ENCODE measurements around the gene IL1F10. TPM values are rescaled to one million over a fixed set of nuclear protein-coding genes. Genes with fewer than 3 reads are reported as not detected.

The IL1F10 gene
- total RNA-seq, 2 experiments from 2014 or later: not detected

DNA sequence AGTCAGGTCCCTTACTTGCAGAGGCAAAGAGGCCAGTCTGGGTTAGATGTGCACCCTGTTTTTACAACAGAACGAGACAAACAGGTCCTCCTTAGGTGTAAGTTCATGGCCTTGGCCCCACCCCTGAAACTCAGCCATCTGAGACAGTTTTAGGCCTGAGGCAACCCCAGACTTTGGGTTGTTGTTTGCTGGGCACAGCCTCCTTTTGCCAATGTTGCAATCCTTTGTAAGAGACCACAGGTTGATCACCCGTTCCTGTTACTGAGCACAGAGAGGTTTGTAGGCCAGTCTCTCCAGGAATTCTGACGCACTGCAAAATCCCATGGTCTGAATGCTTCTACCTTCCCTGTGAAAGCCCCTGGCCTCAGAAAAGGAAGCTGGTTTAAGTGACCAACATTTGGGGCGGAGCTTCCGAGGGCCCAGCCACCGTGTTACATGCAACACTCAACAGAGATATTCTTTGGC is 44.1 kb downstream of the IL1F10 start:
- POLR2A ChIA-PET: no interaction called here
- Mint-ChIP-seq H3K27me3 (peaks cover 4% of the 10 kb centered on the region), H3K36me3 (ENCODE audit: low read depth) (no peaks in the 10 kb centered on the region), H3K4me3 (no peak overlapping the region), H3K9me3 (peaks cover 2% of the 10 kb centered on the region), H3K4me1 (peaks cover 9% of the 10 kb centered on the region), H3K27ac (no peak overlapping the region)
- CTCF ChIA-PET: interaction anchor here (1.1 kb wide), 1 partner anchor 25 kb away, joined by 3 read pairs; no protein-coding TSS in a partner anchor
- no peak for DNase-seq

GRCh38 chr2:113112441-113112840 is 44.7 kb downstream of the IL1F10 start:
- Mint-ChIP-seq H3K4me3 (no peak overlapping the region), H3K36me3 (ENCODE audit: low read depth) (no peaks in the 10 kb centered on the region), H3K27ac (no peak overlapping the region), H3K9me3 (no peaks in the 10 kb centered on the region), H3K4me1 (peaks cover 15% of the 10 kb centered on the region), H3K27me3 (peaks cover 2% of the 10 kb centered on the region)
- ChIA-PET POLR2A (no interaction called here), CTCF (interaction anchor here (1.0 kb wide), 1 partner anchor 32 kb away, joined by 5 read pairs; no protein-coding TSS in a partner anchor)
- DNase-seq: no peak

DNA sequence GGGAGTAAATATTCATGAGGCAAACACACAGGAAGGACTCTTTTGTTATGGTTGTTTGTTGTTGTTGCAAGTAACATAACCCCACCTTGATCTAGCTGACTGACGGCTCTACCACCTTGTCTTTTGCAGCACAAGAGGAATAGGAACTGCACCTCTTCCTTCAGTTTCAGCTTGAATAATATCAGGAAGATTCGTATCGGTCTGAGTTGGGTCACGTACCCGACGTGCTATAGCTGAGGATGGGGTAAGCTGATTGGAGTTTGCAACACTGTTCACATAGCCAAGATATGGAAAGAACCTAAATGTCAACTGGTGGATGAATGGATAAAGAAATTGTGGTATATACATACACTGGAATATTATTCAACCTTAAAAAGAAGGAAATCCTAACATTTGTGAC is 45.1 kb downstream of the IL1F10 start:
- H3K9me3 Mint-ChIP-seq: no peaks in the 10 kb centered on the region
- POLR2A ChIA-PET: no interaction called here
- H3K27me3 Mint-ChIP-seq: peaks cover 2% of the 10 kb centered on the region
- DNase-seq: no peak
- CTCF ChIA-PET: interaction anchor here (1.0 to 1.2 kb wide), 2 partner anchors 25 to 32 kb away, joined by 3 to 5 read pairs; no protein-coding TSS in a partner anchor
- no peak overlapping the region for H3K4me3 Mint-ChIP-seq
- H3K4me1 Mint-ChIP-seq: peaks cover 16% of the 10 kb centered on the region
- H3K36me3 Mint-ChIP-seq (ENCODE audit: low read depth): no peaks in the 10 kb centered on the region
- H3K27ac Mint-ChIP-seq: no peak overlapping the region

DNA sequence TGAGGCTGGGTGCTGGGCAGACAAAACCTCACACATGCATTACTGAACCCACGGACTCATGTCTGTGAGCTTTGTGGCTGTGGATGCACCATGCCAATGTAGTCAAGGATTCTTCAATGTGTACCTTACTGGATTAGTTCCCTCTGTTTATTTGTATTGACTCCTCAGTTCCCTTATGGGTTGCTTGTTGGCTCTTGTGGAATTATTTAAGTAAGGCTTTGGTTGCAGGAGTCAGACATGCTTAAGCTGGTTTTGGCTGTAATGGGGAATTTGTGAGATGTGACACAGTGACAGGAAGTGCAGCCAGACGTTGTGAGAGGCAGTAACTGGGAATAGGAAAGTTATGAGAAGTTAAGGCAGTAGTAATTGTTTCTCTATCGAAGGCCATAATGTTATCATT is 46.0 kb downstream of the IL1F10 start:
- H3K27me3 Mint-ChIP-seq: no peaks in the 10 kb centered on the region
- no peak for DNase-seq
- ChIA-PET POLR2A (interaction anchor here (1.6 kb wide), 1 partner anchor 9 kb away, joined by 5 read pairs; no protein-coding TSS in a partner anchor), CTCF (interaction anchor here (1.0 to 1.6 kb wide), 3 partner anchors 10 to 33 kb away, joined by 3 to 5 read pairs (median 4); no protein-coding TSS in a partner anchor)
- H3K4me1 Mint-ChIP-seq: peaks cover 16% of the 10 kb centered on the region
- H3K9me3 Mint-ChIP-seq: no peaks in the 10 kb centered on the region
- no peak overlapping the region for H3K27ac Mint-ChIP-seq
- H3K36me3 Mint-ChIP-seq (ENCODE audit: low read depth): no peaks in the 10 kb centered on the region
- no peak overlapping the region for H3K4me3 Mint-ChIP-seq

DNA sequence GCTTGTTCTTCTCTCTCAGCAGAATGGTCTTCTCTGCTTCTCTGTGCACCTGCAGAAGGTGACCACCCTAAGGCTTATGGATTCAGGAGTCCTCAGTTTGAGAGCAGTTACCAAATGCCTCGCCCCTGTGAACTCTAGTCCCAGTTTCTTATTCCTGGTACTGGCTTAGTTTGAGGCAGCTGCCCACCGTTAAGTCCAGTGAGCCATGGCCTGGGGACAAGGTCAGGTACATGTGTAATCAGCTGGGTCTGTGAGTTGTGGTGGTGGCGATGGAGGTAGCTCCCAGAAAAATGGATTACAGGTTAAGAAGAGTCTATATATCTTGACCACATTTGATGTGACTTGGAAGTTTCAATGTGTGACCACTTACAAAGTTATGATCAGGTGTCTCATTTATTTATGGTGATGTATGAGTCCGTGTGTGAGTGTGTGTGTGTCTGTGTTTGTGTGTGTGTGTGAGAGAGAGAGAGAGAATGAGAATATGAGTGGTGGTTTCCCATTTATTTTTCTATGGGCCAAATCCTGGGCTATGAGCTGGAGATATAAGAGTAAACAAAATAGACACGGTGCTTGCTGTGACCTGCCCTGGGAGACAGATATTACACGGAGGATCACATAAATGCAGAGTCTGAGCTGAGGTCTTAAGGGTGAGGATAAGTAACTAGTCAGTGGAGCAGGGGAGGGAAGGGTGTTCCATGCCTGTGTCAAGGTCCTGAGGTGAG is 46.6 kb downstream of the IL1F10 start:
- H3K27ac Mint-ChIP-seq: no peak overlapping the region
- ChIA-PET POLR2A (interaction anchor here (1.6 kb wide), 1 partner anchor 9 kb away, joined by 5 read pairs; no protein-coding TSS in a partner anchor), CTCF (interaction anchor here (1.5 to 1.6 kb wide), 2 partner anchors 10 to 24 kb away, joined by 4 read pairs; no protein-coding TSS in a partner anchor)
- no peaks in the 10 kb centered on the region for H3K36me3 Mint-ChIP-seq (ENCODE audit: low read depth)
- no peaks in the 10 kb centered on the region for H3K9me3 Mint-ChIP-seq
- no peaks in the 10 kb centered on the region for H3K27me3 Mint-ChIP-seq
- no peak overlapping the region for H3K4me3 Mint-ChIP-seq
- H3K4me1 Mint-ChIP-seq: peaks cover 16% of the 10 kb centered on the region
- no peak for DNase-seq

- H3K27me3 Mint-ChIP-seq: no peaks in the 10 kb centered on the region
- H3K9me3 Mint-ChIP-seq: no peaks in the 10 kb centered on the region
- ChIA-PET CTCF (interaction anchor here (1.0 to 1.6 kb wide), 3 partner anchors 8 to 23 kb away, joined by 4 to 5 read pairs (median 4); no protein-coding TSS in a partner anchor), POLR2A (interaction anchor here (1.6 kb wide), 1 partner anchor 10 kb away, joined by 5 read pairs; no protein-coding TSS in a partner anchor)
- no peak for DNase-seq
- peaks cover 18% of the 10 kb centered on the region for H3K4me1 Mint-ChIP-seq
- no peak overlapping the region for H3K27ac Mint-ChIP-seq
- H3K4me3 Mint-ChIP-seq: no peak overlapping the region
- H3K36me3 Mint-ChIP-seq (ENCODE audit: low read depth): no peaks in the 10 kb centered on the region
These were observed 47.2 kb downstream of the IL1F10 start for GRCh38 chr2:113114996-113115395.

DNA sequence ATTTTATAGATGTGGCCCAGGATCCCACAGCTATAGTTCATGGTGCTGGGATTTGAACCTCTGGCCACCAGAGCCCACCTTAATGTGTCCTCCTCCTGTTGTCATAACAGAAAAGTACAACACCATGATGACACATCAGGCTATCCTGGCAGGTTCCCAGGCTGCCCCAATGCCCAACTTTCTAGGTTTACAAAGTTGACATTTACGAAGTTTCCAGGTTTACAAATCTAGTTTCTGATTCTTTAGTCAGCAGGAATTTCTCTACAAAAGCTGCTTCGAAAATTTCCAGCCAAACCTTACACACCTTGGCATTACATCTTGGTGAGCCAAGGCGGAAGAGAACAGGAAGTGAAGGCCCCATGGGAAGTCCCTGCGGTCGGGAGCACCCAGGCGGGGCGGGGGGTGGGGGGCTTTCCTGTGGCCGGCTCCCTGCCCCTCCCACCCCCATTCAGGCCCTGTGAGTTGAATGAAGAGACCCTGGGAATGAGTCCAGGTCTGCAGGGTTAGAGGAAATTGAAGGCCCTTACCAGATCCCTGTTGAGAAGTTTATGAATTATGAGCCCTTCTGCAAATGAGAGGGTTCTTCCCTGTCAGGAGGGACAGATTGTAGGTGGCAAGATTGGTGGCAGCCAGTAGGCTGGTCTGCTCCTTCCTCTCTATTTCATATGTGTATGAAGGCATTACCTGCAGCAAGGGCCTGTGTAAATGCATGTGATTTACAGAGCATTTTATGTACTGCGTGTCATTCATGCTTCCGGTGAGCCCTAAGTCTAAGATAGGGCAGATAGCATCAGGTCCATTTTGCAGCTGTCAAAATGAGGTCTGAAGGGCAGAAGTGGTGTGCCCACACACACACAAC is 48.6 kb downstream of the IL1F10 start:
- H3K27ac Mint-ChIP-seq: peak overlapping the region; percentile 64
- POLR2A ChIA-PET: no interaction called here
- no peaks in the 10 kb centered on the region for H3K9me3 Mint-ChIP-seq

GRCh38 chr2:113117541-113118262 is 49.9 kb downstream of the IL1F10 start:
- POLR2A ChIA-PET: interaction anchor here (1.4 kb wide), 1 partner anchor 11 kb away, joined by 3 read pairs; no protein-coding TSS in a partner anchor
- CTCF ChIA-PET: interaction anchor here (0.6 to 1.4 kb wide), 3 partner anchors 33 to 144 kb away, joined by 3 read pairs; no protein-coding TSS in a partner anchor
- Mint-ChIP-seq H3K4me3 (no peak overlapping the region), H3K4me1 (peaks cover 24% of the 10 kb centered on the region), H3K9me3 (no peaks in the 10 kb centered on the region), H3K27me3 (no peaks in the 10 kb centered on the region), H3K27ac (peak overlapping the region; percentile 33), H3K36me3 (ENCODE audit: low read depth) (no peaks in the 10 kb centered on the region)
- peak; percentile 49 for DNase-seq

More for the DNA sequence above, 48.6 kb downstream of the IL1F10 start:
- Mint-ChIP-seq H3K36me3 (ENCODE audit: low read depth) (no peaks in the 10 kb centered on the region), H3K4me3 (no peak overlapping the region), H3K4me1 (peaks cover 23% of the 10 kb centered on the region), H3K27me3 (no peaks in the 10 kb centered on the region)
- CTCF ChIA-PET: interaction anchor here (1.1 kb wide), 1 partner anchor 22 kb away, joined by 4 read pairs; no protein-coding TSS in a partner anchor
- no peak for DNase-seq

- DNase-seq: no peak
- ChIA-PET CTCF (interaction anchor here (0.9 to 1.7 kb wide), 4 partner anchors 15 to 38 kb away, joined by 3 to 4 read pairs (median 4); no protein-coding TSS in a partner anchor), POLR2A (interaction anchor here (1.4 kb wide), 1 partner anchor 12 kb away, joined by 3 read pairs; no protein-coding TSS in a partner anchor)
- H3K36me3 Mint-ChIP-seq (ENCODE audit: low read depth): no peaks in the 10 kb centered on the region
- H3K9me3 Mint-ChIP-seq: no peaks in the 10 kb centered on the region
- H3K4me3 Mint-ChIP-seq: no peak overlapping the region
- H3K27ac Mint-ChIP-seq: no peak overlapping the region
- H3K27me3 Mint-ChIP-seq: no peaks in the 10 kb centered on the region
- peaks cover 25% of the 10 kb centered on the region for H3K4me1 Mint-ChIP-seq
These were observed 50.5 kb downstream of the IL1F10 start for GRCh38 chr2:113118263-113118657.

DNA sequence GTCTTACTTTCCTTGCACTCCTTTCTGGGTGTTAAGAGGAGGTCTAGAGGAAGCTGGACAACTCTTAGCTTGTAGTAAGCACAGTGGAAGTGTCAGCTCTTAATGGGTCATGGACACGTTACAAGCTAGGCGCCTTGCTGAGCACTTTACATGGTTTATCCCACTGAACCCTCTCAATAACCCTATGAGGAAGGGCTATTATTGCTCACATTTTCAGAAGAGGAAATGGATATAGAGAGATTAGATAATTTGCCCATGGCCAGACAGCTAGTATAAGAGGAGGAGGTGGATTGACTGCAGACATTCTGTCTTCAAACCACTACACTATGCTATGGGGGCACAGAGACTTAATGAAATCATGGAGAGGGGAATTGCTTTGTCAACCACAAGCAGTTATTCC is 51.3 kb downstream of the IL1F10 start:
- no peaks in the 10 kb centered on the region for H3K27me3 Mint-ChIP-seq
- CTCF ChIA-PET: interaction anchor here (0.8 to 1.7 kb wide), 3 partner anchors 14 to 80 kb away, joined by 3 to 4 read pairs (median 4); no protein-coding TSS in a partner anchor
- H3K27ac Mint-ChIP-seq: no peak overlapping the region
- H3K9me3 Mint-ChIP-seq: no peaks in the 10 kb centered on the region
- POLR2A ChIA-PET: interaction anchor here (0.6 to 1.1 kb wide), 2 partner anchors 34 to 56 kb away, joined by 3 read pairs; no protein-coding TSS in a partner anchor
- H3K4me3 Mint-ChIP-seq: no peak overlapping the region
- H3K36me3 Mint-ChIP-seq (ENCODE audit: low read depth): peaks cover 3% of the 10 kb centered on the region
- H3K4me1 Mint-ChIP-seq: peaks cover 33% of the 10 kb centered on the region
- no peak for DNase-seq

GRCh38 chr2:113120861-113121260 is 53.1 kb downstream of the IL1F10 start:
- POLR2A ChIA-PET: interaction anchor here (0.8 to 1.4 kb wide), 2 partner anchors 53 to 54 kb away, joined by 3 to 8 read pairs; partner anchors contain the start of gene PSD4
- no peak overlapping the region for H3K27ac Mint-ChIP-seq
- DNase-seq: no peak
- H3K9me3 Mint-ChIP-seq: no peaks in the 10 kb centered on the region
- CTCF ChIA-PET: interaction anchor here (1.7 to 6.1 kb wide), 2 partner anchors 14 to 17 kb away, joined by 6 to 33 read pairs; no protein-coding TSS in a partner anchor
- no peak overlapping the region for H3K4me3 Mint-ChIP-seq
- no peaks in the 10 kb centered on the region for H3K27me3 Mint-ChIP-seq
- peaks cover 50% of the 10 kb centered on the region for H3K4me1 Mint-ChIP-seq
- H3K36me3 Mint-ChIP-seq (ENCODE audit: low read depth): peaks cover 3% of the 10 kb centered on the region

- CTCF ChIA-PET: interaction anchor here (1.7 to 6.1 kb wide), 3 partner anchors 13 to 42 kb away, joined by 6 to 33 read pairs (median 8); no protein-coding TSS in a partner anchor
- H3K4me3 Mint-ChIP-seq: no peak overlapping the region
- no peak overlapping the region for H3K27ac Mint-ChIP-seq
- no peak for DNase-seq
- POLR2A ChIA-PET: interaction anchor here (1.4 kb wide), 1 partner anchor 52 kb away, joined by 8 read pairs; the partner anchor contains the start of gene PSD4
- H3K36me3 Mint-ChIP-seq (ENCODE audit: low read depth): peaks cover 3% of the 10 kb centered on the region
- peaks cover 50% of the 10 kb centered on the region for H3K4me1 Mint-ChIP-seq
- no peaks in the 10 kb centered on the region for H3K27me3 Mint-ChIP-seq
- H3K9me3 Mint-ChIP-seq: no peaks in the 10 kb centered on the region
These were observed 54.6 kb downstream of the IL1F10 start for GRCh38 chr2:113122364-113122763.
